HG02678 (cell line): ENCODE data around the gene ADAM15.

ENCODE experiments used
- ATAC-seq: cut with Tn5 transposase; IDR thresholded peaks from one replicate; pipeline ENCODE4 v1.9.1; 2021; ENCODE audit warnings: mild to moderate bottlenecking, moderate library complexity; ENCODE audit not compliant: unreplicated experiment

ADAM15 gene, protein sequence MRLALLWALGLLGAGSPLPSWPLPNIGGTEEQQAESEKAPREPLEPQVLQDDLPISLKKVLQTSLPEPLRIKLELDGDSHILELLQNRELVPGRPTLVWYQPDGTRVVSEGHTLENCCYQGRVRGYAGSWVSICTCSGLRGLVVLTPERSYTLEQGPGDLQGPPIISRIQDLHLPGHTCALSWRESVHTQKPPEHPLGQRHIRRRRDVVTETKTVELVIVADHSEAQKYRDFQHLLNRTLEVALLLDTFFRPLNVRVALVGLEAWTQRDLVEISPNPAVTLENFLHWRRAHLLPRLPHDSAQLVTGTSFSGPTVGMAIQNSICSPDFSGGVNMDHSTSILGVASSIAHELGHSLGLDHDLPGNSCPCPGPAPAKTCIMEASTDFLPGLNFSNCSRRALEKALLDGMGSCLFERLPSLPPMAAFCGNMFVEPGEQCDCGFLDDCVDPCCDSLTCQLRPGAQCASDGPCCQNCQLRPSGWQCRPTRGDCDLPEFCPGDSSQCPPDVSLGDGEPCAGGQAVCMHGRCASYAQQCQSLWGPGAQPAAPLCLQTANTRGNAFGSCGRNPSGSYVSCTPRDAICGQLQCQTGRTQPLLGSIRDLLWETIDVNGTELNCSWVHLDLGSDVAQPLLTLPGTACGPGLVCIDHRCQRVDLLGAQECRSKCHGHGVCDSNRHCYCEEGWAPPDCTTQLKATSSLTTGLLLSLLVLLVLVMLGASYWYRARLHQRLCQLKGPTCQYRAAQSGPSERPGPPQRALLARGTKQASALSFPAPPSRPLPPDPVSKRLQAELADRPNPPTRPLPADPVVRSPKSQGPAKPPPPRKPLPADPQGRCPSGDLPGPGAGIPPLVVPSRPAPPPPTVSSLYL

DNA sequence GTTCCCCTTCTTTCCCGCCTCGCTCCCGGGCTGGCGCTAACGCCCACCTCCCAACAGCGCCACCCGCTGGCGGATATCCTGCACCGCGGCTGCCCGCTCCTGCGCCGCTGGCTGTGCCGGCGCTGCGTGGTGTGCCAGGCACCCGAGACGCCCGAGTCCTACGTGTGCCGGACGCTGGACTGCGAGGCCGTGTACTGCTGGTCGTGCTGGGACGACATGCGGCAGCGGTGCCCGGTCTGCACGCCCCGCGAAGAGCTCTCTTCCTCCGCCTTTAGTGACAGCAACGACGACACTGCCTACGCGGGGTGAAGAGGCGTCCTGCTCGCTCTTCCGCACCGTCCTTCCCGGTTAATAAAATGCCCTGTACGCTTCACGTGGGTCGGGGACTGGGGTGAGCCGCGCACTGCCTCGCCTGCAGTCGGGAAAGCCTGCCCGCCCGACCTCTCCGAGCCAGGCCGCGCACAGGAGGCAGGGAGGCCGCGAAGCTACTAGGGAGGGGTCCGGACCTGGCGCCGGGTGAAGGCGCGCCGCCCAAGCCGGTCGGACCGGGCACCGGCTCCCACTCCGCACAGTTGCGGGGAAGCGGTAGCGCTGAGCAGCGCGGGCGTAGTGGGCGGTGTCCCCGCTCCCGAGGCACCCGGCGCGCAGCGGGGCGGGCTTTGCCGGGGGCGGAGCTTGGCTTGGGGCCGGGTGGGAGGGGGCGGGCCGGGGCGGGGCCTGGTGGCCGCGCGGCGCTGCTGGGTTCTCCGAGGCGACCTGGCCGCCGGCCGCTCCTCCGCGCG lies at the start of gene ADAM15:
TSS of gene ADAM15 (plus strand) at position 757 of the 782 bp plus-strand sequence. CDS start 71 bp downstream, outside the sequence.
- ATAC-seq, result peak; percentile 73

- no peak for ATAC-seq
Observed at GRCh38 chr1:155001425-155001674, 49.8 kb upstream of the ADAM15 start.

- ATAC-seq, result peak; percentile 56
Observed at GRCh38 chr1:155001675-155002463, 49.2 kb upstream of the ADAM15 start.

GRCh38 chr1:155002464-155003226 lies 48.5 kb upstream of the ADAM15 start, which contains the start of gene ZBTB7B:
Gene ZBTB7B (plus strand): TSS chr1:155002802. CDS start chr1:155014661, 11,859 bp downstream.
- peak; percentile 4 for ATAC-seq

- no peak for ATAC-seq
Observed at GRCh38 chr1:155003227-155003765, 47.8 kb upstream of the ADAM15 start.

- no peak for ATAC-seq
Observed at GRCh38 chr1:155003766-155004351, 47.3 kb upstream of the ADAM15 start.

DNA sequence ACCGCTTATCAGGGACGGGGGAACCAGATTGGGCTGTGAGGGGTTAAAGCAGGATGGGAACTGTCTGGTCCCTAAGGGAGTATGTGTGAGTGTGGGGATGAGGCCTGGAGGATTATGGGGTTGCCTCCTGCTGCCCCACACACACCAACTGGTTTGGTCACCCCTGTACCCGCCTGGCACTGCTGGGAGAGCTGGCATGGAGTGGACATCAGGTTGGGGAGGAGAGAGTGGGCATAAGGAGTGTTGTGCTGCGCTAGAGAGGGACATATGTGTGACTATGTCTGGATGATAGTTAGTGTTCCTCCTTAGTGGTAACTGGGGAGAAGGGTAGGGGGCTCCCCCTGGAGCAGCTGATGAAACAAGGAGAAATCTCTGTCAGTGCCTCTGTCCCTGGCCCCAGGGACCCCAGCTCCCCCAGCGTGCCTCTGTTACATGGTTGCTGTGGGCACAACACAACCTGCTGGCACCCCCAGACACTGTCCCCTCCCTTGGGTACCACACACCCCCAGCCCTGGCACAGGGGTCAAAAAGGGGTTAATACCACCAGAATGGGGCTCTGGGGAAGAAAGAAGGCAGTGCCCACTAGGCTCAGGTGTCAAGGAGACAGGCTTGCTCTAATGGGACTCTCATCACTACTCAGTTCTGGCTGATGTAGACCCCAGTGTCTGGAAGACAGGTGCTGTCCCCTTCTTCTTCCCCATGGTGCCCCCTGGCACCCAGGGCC lies 46.6 kb upstream of the ADAM15 start:
- no peak for ATAC-seq

DNA sequence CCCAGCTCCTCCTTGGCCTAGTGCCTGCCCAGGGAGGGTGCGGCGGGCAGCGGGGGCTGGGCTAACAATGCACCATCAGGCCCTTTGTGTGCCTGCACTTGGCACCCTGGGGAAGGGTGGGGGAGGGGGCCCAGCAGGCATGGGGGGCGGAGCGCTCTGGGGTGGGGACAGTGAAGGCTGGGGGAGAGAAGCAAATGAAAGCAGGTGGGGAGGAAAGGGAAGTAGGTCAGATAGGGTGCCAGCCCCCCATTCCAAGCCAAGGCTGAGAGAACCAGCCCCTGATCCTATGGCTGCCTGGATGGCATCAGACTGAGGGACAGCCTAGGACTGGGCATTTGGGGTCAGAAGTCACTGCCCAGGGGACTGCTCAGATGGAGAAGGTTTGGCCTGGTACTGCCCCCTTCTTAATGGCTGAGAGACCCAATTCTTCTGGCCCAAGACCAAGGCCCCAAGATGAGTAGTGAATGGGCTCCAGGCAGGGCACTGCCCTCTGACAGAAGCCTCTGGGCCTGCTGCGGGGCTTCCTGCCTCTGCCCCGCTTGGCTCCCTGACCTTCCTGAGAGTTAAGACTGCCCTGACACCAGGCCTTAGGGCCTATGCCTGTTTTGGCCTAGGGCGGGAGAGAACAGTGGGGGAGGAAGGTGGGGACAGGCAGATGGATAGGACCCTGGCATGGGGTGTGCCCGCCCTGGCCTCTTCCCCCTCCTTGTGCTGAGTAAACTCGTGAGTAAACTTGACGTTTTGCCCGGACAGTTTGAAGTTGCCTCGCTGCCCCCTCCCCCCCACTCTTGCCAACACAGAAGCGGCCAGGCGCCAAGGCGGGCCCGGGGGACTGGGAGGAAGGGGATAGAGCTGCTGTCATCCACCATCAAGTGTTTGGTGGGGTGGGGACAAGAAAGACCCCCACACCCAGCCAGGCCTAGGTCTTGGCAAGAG lies 45.8 kb upstream of the ADAM15 start:
- ATAC-seq, result no peak

DNA sequence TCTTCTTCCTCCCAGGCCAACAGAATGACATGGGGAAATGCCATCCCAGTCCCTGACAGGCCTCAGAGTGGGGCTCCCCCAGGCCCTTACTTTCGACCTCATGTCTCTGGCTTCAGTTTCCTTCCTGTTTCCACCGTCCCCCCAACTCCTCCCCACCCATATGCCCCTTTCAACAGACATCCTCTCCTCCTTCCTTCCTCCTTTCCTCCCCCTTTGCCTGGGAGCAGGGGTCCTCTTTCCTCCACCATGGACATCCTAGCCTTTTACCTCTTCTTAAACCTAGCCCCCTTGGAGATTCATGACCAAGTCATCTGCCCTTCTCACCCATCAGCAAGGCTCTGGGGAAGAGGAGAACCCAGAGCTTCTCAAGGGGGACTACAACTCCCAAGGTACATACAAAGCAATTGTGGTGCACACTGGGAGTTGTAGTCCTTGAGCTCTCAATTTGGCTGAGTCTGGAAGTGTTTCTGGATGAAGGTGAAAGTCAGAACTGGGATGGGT lies 44.5 kb upstream of the ADAM15 start:
- ATAC-seq, result no peak

DNA sequence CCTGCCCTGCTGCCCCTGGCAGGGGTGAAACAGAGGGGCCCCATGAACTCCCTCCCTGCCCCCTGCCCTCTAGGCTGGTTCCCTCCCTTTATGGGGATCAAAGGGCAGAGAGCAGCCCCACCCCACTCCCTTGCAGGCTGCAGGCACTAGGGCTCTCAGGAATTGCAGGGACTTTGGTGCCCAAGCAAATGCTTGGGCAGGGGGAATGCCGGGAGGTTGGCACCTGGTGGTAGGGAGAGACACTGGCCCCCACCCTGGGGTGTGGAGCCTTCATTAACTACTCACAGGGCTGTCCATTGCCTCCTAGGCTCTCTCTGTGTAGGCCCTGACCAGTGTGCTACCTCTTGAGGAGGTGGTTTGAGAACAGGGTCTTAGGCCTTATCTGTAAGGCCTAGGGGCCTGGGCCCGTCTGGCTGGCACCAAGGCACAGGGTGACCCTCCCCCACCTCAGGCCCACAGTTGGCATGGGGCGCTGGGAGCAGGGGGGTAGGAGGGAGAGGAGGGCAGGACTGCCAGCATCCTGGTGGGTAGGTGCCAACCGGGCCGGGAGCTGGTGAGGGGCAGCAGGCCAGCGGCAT lies 43.8 kb upstream of the ADAM15 start:
- no peak for ATAC-seq

DNA sequence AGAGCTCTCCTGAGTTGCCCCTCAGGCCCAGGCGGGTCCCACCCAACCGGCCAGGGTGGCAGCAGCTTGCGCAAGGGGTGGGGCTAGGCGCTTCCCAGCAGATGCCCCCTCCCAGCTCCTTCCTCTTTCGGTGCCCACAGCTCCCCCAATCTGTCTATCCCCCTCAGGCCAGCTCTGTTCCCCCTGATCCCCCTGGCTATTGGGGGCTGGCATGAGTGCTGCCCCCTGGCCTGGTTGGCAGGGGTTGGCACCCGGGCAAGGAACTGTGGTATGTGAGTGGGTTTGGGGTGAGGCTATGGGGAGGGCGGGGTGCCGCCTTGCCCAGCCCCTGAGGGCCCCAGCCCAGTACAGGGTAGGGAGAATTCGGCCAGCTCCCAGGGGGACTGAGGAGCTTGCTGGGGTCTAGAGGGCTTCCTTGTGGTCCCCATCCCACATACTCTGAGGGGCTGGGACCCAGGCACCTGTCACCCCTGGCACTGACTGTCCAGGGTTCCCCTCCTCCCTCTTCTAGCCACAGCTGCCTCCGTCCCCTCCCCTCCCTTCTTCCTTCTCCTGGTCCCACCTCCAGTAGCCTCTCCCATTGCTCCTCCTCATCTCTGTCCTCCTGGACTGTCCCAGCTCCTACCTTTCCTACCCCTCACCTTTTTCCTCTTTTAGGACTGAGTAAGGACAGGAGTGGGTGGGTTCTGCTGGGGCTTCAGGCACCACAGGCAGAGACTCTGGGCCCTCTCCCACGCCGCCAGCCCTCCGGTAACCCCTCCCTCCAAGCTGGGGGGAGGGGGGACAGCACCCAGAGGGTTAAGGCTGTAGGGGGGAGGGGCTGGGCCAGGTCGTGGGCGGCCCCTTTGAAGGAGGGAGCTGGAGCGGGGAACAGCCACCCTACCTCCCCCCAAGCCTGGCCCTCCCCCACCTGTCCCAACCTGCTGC lies 42.8 kb upstream of the ADAM15 start:
- ATAC-seq, result no peak

DNA sequence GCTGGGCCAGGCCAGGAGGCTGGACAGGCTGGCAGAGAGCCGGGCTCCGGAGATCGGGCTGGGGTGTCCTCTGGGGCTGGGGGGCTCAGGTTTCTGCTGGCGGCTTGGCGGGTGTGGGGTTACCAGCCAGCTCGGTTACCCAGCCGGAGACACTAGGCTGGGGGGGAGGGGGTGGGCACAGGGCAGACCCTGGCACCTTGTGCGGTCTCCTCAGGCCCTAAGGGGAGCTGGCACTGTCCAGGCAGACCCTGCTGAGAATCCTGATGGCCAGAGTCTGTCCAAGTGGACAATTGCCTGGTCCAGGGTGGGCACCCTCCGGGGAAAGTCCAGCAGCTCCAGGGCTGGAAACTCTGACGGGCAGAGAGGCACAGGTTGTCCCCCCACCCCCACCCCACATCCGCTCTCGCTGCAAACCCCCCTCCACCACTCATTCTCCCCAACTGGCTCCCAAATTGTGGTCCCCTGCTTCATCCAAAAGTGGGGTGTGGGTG lies 41.9 kb upstream of the ADAM15 start:
- ATAC-seq, result no peak

DNA sequence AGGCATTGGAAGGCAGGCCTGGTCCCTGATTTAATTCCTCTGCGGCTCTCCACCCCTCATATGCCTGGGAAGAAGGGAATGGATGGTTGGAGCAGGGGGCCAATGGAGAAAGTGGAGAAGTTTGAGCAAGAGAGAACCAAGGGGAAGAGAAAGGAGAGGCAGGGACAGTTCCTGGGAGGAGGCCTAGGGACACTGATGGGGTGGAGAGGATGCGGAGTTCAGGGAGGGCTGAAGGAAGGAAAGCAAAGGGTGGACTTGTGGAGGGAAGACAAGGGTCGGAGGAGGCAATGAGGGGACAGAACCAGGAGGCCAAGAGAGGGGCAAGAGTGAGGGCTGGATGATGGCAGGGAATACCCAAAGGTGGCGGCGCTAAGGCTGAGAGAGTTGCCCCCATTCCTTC lies 41.4 kb upstream of the ADAM15 start:
- no peak for ATAC-seq

- no peak for ATAC-seq
Observed at GRCh38 chr1:155010211-155010918, 40.8 kb upstream of the ADAM15 start.

DNA sequence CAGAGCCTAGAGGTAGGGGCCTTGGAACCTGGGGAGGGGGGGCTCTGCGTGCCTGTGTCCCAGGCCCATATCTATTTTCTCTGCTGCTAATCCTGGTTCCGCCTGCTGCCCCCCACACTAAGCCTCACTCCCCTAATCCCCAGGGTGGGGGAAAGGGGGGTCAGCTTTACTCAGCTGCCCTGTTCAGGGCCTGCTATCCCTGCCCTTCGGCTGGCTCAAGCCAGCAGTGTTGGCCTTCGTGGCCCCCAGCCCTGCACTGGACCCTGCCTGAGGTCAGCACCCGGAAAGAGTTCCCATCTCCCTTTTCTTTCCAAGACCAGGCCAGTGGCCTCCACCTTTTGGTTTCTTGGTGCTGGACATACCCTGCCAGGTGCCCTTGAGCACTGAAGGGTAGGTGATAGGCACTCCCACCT lies 40.1 kb upstream of the ADAM15 start:
- ATAC-seq, result no peak
